Glutamatergic neuron (in vitro differentiated cells): ENCODE measurements around the gene KDM1B. TPM values are rescaled to one million over a fixed set of nuclear protein-coding genes. Genes with fewer than 3 reads are reported as not detected.
"Not testable (repeated sequence)": the region's sequence is repeated elsewhere in the genome, so short reads cannot be mapped to it uniquely, and the experiment has no call there.

ENCODE experiments used
- DNase-seq: peaks from one replicate; pipeline ENCODE4 v3.0.0; 2022
- H3K27ac Mint-ChIP-seq: one replicate; pipeline ENCODE4 v1.8.0; 2020; ENCODE audit warnings: mild to moderate bottlenecking, mixed read lengths, inconsistent platforms; ENCODE audit not compliant: unreplicated experiment
- H3K27me3 Mint-ChIP-seq: one replicate; pipeline ENCODE4 v1.8.0; 2020; ENCODE audit warnings: mild to moderate bottlenecking, moderate library complexity, mixed read lengths, inconsistent platforms; ENCODE audit not compliant: unreplicated experiment
- H3K36me3 Mint-ChIP-seq: one replicate; pipeline ENCODE4 v1.8.0; 2020; ENCODE audit warnings: mild to moderate bottlenecking, mixed read lengths, inconsistent platforms; ENCODE audit not compliant: unreplicated experiment
- H3K4me1 Mint-ChIP-seq: one replicate; pipeline ENCODE4 v1.8.0; 2020; ENCODE audit warnings: mild to moderate bottlenecking, low read depth, mixed read lengths, inconsistent platforms; ENCODE audit not compliant: unreplicated experiment
- H3K4me3 Mint-ChIP-seq: one replicate; pipeline ENCODE4 v1.8.0; 2020; ENCODE audit warnings: mild to moderate bottlenecking, mixed read lengths, inconsistent platforms; ENCODE audit not compliant: unreplicated experiment
- H3K9me3 Mint-ChIP-seq: one replicate; pipeline ENCODE4 v1.8.0; 2020; ENCODE audit warnings: mild to moderate bottlenecking, moderate library complexity, mixed read lengths, inconsistent platforms; ENCODE audit not compliant: unreplicated experiment
- CTCF ChIP-seq: fragments of 200-600 bp; sonication (generic); IDR thresholded peaks from one replicate; pipeline ENCODE4 v1.5.0; 2021; ENCODE audit not compliant: partially characterized antibody, unreplicated experiment
- total RNA-seq: library from RNA; stranded (reverse); fragmentation: NEBNext Ultra II Directional; extraction: Animal tissue kit (Norgen Biotek cat#: 25700); gene quantifications from one replicate; pipeline ENCODE4 v1.2.1, GENCODE V29; 2021; ENCODE audit not compliant: unreplicated experiment

KDM1B gene
- total RNA-seq, 1 donor from 2014 or later, result 21.1 TPM

GRCh38 chr6:18166312-18167036 lies 11.3 kb downstream of the KDM1B start:
- Mint-ChIP-seq H3K4me3 (no peak overlapping the region), H3K36me3 (peaks cover 10% of the 10 kb centered on the region)

GRCh38 chr6:18168264-18168663 lies 13.0 kb downstream of the KDM1B start:
- no peaks in the 10 kb centered on the region for H3K9me3 Mint-ChIP-seq
- peaks cover 1% of the 10 kb centered on the region for H3K27me3 Mint-ChIP-seq
- H3K4me3 Mint-ChIP-seq, result no peak overlapping the region
- H3K36me3 Mint-ChIP-seq, result peaks cover 10% of the 10 kb centered on the region
- no peak overlapping the region for H3K27ac Mint-ChIP-seq
- DNase-seq, result no peak
- H3K4me1 Mint-ChIP-seq, result no peaks in the 10 kb centered on the region
- no peak for TF ChIP-seq CTCF

More at GRCh38 chr6:18166312-18167036, 11.3 kb downstream of the KDM1B start:
- no peak for DNase-seq
- no peak overlapping the region for H3K27ac Mint-ChIP-seq
- H3K9me3 Mint-ChIP-seq, result no peaks in the 10 kb centered on the region
- no peak for TF ChIP-seq CTCF
- peaks cover 1% of the 10 kb centered on the region for H3K27me3 Mint-ChIP-seq
- H3K4me1 Mint-ChIP-seq, result peaks cover 7% of the 10 kb centered on the region

GRCh38 chr6:18171871-18172270 lies 16.6 kb downstream of the KDM1B start:
- DNase-seq, result no peak
- H3K4me3 Mint-ChIP-seq, result no peak overlapping the region
- H3K4me1 Mint-ChIP-seq, result no peaks in the 10 kb centered on the region
- TF ChIP-seq CTCF, result no peak
- no peak overlapping the region for H3K27ac Mint-ChIP-seq
- H3K27me3 Mint-ChIP-seq, result no peaks in the 10 kb centered on the region
- no peaks in the 10 kb centered on the region for H3K9me3 Mint-ChIP-seq
- peaks cover 31% of the 10 kb centered on the region for H3K36me3 Mint-ChIP-seq

GRCh38 chr6:18176198-18176597 lies 21.0 kb downstream of the KDM1B start:
- H3K4me3 Mint-ChIP-seq, H3K9me3 Mint-ChIP-seq, H3K27ac Mint-ChIP-seq, H3K4me1 Mint-ChIP-seq, DNase-seq, H3K27me3 Mint-ChIP-seq: not testable (repeated sequence)
- peaks cover 21% of the 10 kb centered on the region for H3K36me3 Mint-ChIP-seq

GRCh38 chr6:18177286-18177965 lies 22.2 kb downstream of the KDM1B start:
- Mint-ChIP-seq H3K4me3 (no peak overlapping the region), H3K27me3 (no peaks in the 10 kb centered on the region), H3K36me3 (peaks cover 21% of the 10 kb centered on the region), H3K4me1 (no peaks in the 10 kb centered on the region), H3K9me3 (no peaks in the 10 kb centered on the region), H3K27ac (no peak overlapping the region)
- no peak for TF ChIP-seq CTCF
- DNase-seq, result no peak
